Osteoblast (primary cell): ENCODE data around the gene EVA1B. TPM values are rescaled to one million over a fixed set of nuclear protein-coding genes. Genes with fewer than 3 reads are reported as not detected.
A peak's percentile ranks its signal among the peaks of the same experiment; 100 is the strongest.

Experiments
- DNase-seq: peaks from one replicate; pipeline ENCODE4 v3.0.0; 2011; ENCODE audit warnings: low spot score, mixed read lengths; ENCODE audit not compliant: insufficient read length; ENCODE audit errors: missing footprints
- H2AFZ ChIP-seq: 2 replicates; pipeline ENCODE4 v1.6.0; 2011; ENCODE audit warnings: mild to moderate bottlenecking, low read length
- H3K27ac ChIP-seq: 2 replicates; pipeline ENCODE4 v1.5.1; 2011; ENCODE audit warnings: mild to moderate bottlenecking, low read depth, low read length, moderate library complexity
- H3K27me3 ChIP-seq: 2 replicates; pipeline ENCODE4 v1.6.0; 2012; ENCODE audit warnings: mild to moderate bottlenecking, control low read depth, inconsistent platforms, low read length, moderate library complexity; ENCODE audit not compliant: insufficient read depth
- H3K36me3 ChIP-seq: 2 replicates; pipeline ENCODE4 v1.5.1; 2011; ENCODE audit warnings: mild to moderate bottlenecking, low read length, control low read depth, moderate library complexity; ENCODE audit not compliant: insufficient read depth
- H3K4me1 ChIP-seq: 2 replicates; pipeline ENCODE4 v1.5.1; 2011; ENCODE audit warnings: mild to moderate bottlenecking, low read length, control low read depth, moderate library complexity; ENCODE audit not compliant: insufficient read depth
- H3K4me2 ChIP-seq: 2 replicates; pipeline ENCODE4 v1.6.0; 2011; ENCODE audit warnings: mild to moderate bottlenecking, low read length; ENCODE audit not compliant: insufficient read depth
- H3K4me3 ChIP-seq: fragments of 200-600 bp; sonication (generic); 3 replicates; pipeline ENCODE4 v1.5.1; 2012; ENCODE audit warnings: mild to moderate bottlenecking, low read length, inconsistent platforms; ENCODE audit not compliant: insufficient read depth
- H3K79me2 ChIP-seq: 2 replicates; pipeline ENCODE4 v1.6.0; 2012; ENCODE audit warnings: mild to moderate bottlenecking, low read length, control low read depth, inconsistent platforms; ENCODE audit not compliant: insufficient read depth
- H3K9me3 ChIP-seq: 2 replicates; pipeline ENCODE4 v1.5.1; 2011; ENCODE audit warnings: low read depth, low read length, control low read depth
- H4K20me1 ChIP-seq: 2 replicates; pipeline ENCODE4 v1.6.0; 2012; ENCODE audit warnings: mild to moderate bottlenecking, low read length, control low read depth; ENCODE audit not compliant: insufficient read depth
- total RNA-seq: library from RNA; depleted of rRNA; stranded (reverse); fragments of >200 nt; gene quantifications from 2 replicates; pipeline ENCODE4 v1.2.3, GENCODE V29; 2012
- TF ChIP-seq, protein P1 (sequence below): IDR thresholded peaks from 2 replicates; pipeline ENCODE4 v1.5.1; 2011; ENCODE audit warnings: mild to moderate bottlenecking, low read depth, low read length, moderate library complexity; ENCODE audit errors: extremely low read depth

The EVA1B gene
- total RNA-seq, 1 donor: 135 TPM

DNA sequence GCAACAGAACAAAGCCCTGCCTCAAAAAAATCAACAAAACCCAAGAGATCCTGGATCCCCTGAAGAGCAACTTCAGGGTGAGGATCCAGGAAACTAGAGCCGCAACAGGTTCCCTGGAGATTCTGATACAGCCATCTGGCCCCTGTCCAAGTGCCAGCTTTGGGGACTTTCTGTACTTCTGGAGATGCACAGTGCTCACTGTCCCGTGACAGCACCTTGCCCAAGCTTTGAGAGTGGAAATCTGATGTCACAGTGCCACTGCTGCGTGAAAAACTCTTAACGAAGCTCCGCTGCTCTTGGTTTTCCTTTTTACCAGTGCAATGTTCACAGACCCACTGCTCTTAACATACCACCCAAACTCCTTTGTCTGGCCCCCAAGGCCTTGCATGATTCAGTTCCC lies 35.9 kb upstream of the EVA1B start:
- Histone ChIP-seq H3K4me3 (no peak overlapping the region), H3K4me1 (peaks cover 6% of the 10 kb centered on the region), H3K79me2 (peaks cover 45% of the 10 kb centered on the region), H3K4me2 (no peak overlapping the region), H2AFZ (no peak overlapping the region), H3K36me3 (peaks cover 40% of the 10 kb centered on the region), H3K27me3 (no peaks in the 10 kb centered on the region), H3K9me3 (no peaks in the 10 kb centered on the region), H4K20me1 (no peaks in the 10 kb centered on the region), H3K27ac (no peak overlapping the region)
- TF ChIP-seq, protein P1, sequence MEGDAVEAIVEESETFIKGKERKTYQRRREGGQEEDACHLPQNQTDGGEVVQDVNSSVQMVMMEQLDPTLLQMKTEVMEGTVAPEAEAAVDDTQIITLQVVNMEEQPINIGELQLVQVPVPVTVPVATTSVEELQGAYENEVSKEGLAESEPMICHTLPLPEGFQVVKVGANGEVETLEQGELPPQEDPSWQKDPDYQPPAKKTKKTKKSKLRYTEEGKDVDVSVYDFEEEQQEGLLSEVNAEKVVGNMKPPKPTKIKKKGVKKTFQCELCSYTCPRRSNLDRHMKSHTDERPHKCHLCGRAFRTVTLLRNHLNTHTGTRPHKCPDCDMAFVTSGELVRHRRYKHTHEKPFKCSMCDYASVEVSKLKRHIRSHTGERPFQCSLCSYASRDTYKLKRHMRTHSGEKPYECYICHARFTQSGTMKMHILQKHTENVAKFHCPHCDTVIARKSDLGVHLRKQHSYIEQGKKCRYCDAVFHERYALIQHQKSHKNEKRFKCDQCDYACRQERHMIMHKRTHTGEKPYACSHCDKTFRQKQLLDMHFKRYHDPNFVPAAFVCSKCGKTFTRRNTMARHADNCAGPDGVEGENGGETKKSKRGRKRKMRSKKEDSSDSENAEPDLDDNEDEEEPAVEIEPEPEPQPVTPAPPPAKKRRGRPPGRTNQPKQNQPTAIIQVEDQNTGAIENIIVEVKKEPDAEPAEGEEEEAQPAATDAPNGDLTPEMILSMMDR: no peak
- no peak for DNase-seq

DNA sequence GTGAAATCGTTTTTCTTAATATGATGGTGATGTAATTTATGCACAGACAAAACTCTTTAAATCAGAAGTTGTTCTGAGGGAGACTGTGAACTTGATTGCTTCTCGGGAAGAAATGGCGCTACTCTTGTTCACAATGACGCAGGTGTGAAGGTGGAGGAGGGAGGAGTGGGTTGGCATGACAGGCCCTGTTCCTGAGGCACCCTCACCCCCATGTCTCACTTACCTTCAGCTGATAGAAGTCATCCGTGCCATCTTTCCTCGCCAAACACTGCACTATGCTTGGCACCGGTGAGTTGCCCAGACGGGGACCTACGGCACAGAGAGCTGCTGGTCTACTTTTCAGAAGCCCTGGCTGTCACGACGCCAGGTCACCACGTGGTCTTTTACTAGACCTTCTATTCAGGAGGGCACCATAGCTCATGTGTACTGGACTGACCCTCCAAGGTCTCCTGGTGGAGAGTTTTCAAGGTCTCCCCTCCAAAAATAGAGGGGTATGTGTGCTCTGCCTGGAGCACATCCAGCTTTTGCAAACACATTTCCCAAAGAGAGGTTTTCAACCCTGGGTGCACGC lies 35.2 kb upstream of the EVA1B start:
- Histone ChIP-seq H3K4me1 (peaks cover 7% of the 10 kb centered on the region), H3K27me3 (no peaks in the 10 kb centered on the region), H3K4me3 (no peak overlapping the region), H4K20me1 (no peaks in the 10 kb centered on the region), H2AFZ (no peak overlapping the region), H3K9me3 (no peaks in the 10 kb centered on the region), H3K79me2 (peaks cover 40% of the 10 kb centered on the region), H3K36me3 (peaks cover 45% of the 10 kb centered on the region), H3K4me2 (no peak overlapping the region), H3K27ac (no peak overlapping the region)
- TF ChIP-seq, protein P1: no peak
- no peak for DNase-seq

DNA sequence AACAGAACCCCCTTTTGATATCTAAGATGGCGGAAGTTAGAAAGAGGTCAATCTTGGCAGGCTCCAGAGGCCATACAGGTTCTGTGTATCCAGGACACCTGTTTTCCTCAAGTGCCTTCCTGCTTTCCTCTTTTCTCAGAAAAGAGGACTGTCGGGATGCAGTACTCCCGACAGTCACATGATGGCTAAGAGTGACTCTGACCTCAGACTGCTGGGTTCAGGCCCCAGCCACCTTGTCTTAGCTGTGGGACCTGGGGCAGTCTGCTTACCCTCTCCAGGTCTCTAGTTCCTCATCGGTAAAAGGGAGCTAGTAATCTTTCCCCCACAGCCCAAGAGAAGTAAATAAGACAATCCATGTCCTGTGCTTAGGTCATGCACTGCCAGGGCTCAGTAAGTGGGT lies 32.4 kb upstream of the EVA1B start:
- H3K36me3 ChIP-seq: peaks cover 32% of the 10 kb centered on the region
- no peaks in the 10 kb centered on the region for H4K20me1 ChIP-seq
- peaks cover 15% of the 10 kb centered on the region for H3K79me2 ChIP-seq
- no peak overlapping the region for H3K4me3 ChIP-seq
- H3K27me3 ChIP-seq: no peaks in the 10 kb centered on the region
- H3K4me1 ChIP-seq: peaks cover 35% of the 10 kb centered on the region
- no peaks in the 10 kb centered on the region for H3K9me3 ChIP-seq
- TF ChIP-seq, protein P1: no peak
- no peak overlapping the region for H3K27ac ChIP-seq
- H2AFZ ChIP-seq: no peak overlapping the region
- peak; percentile 65 for DNase-seq
- H3K4me2 ChIP-seq: no peak overlapping the region

DNA sequence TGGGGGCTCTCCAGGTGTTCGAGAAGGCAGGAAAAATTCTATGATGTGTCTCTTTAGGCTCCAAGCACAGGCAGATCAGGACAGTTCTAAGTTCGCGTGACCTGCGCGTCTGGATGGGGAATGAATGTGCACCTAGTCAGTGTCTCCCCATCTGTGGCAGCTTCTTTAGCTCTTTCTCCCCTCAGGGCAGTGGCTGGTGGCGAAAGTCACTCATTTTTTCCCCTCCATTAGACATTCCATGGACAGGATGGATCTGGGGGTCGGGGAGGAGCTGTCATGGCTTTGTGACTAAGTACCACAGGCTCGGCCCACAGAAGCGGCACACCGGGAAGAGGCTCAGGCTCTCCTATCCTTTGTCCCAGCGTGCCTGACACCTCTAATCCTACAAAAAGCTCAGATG lies 31.0 kb upstream of the EVA1B start:
- H3K9me3 ChIP-seq: no peaks in the 10 kb centered on the region
- H3K79me2 ChIP-seq: peaks cover 8% of the 10 kb centered on the region
- H3K36me3 ChIP-seq: peaks cover 32% of the 10 kb centered on the region
- H3K4me3 ChIP-seq: no peak overlapping the region
- no peak overlapping the region for H2AFZ ChIP-seq
- no peak overlapping the region for H3K4me2 ChIP-seq
- H3K27me3 ChIP-seq: no peaks in the 10 kb centered on the region
- peak; percentile 52 for DNase-seq
- H3K4me1 ChIP-seq: peaks cover 42% of the 10 kb centered on the region
- TF ChIP-seq, protein P1: no peak
- no peaks in the 10 kb centered on the region for H4K20me1 ChIP-seq
- no peak overlapping the region for H3K27ac ChIP-seq
